Smooth muscle cell (in vitro differentiated cells): ENCODE measurements around the gene TSEN54. TPM values are rescaled to one million over a fixed set of nuclear protein-coding genes. Genes with fewer than 3 reads are reported as not detected.

Experiments
- DNase-seq: peaks from one replicate; lab custom pipeline; 2025; ENCODE audit not compliant: unreplicated experiment; lab: John Stamatoyannopoulos, UW
- H2AFZ ChIP-seq: fragments of 200-600 bp; sonication (generic); 2 replicates; pipeline ENCODE4 v1.6.0; 2016; ENCODE audit warnings: antibody characterized with exemption, low read depth, mild to moderate bottlenecking
- H3F3A ChIP-seq: fragments of 200-600 bp; sonication (generic); 2 replicates; pipeline ENCODE4 v1.6.0; 2017; ENCODE audit warnings: antibody characterized with exemption, low read depth
- H3K27ac ChIP-seq: fragments of 200-600 bp; sonication (generic); 2 replicates; pipeline ENCODE4 v1.5.1; 2016; ENCODE audit warnings: low read depth, mild to moderate bottlenecking
- H3K27me3 ChIP-seq: fragments of 200-600 bp; sonication (generic); 2 replicates; pipeline ENCODE4 v1.6.1; 2016; ENCODE audit warnings: low read depth, mild to moderate bottlenecking
- H3K36me3 ChIP-seq: fragments of 200-600 bp; sonication (generic); 2 replicates; pipeline ENCODE4 v1.5.1; 2016; ENCODE audit warnings: low read depth
- H3K4me1 ChIP-seq: fragments of 200-600 bp; sonication (generic); 2 replicates; pipeline ENCODE4 v1.5.1; 2016; ENCODE audit warnings: low read depth
- H3K4me2 ChIP-seq: fragments of 200-600 bp; sonication (generic); 2 replicates; pipeline ENCODE4 v1.6.0; 2016; ENCODE audit warnings: mild to moderate bottlenecking
- H3K4me3 ChIP-seq: fragments of 200-600 bp; sonication (generic); 2 replicates; pipeline ENCODE4 v1.5.1; 2016; ENCODE audit warnings: mild to moderate bottlenecking
- H3K79me2 ChIP-seq: fragments of 200-600 bp; sonication (generic); 2 replicates; pipeline ENCODE4 v1.6.0; 2016; ENCODE audit warnings: low read depth, mild to moderate bottlenecking
- H3K9ac ChIP-seq: fragments of 200-600 bp; sonication (generic); 2 replicates; pipeline ENCODE4 v1.6.0; 2016; ENCODE audit warnings: low read depth
- H3K9me3 ChIP-seq: fragments of 200-600 bp; sonication (generic); replicated peaks from 2 replicates; pipeline ENCODE4 v1.5.1; 2016; ENCODE audit warnings: low read depth
- H4K20me1 ChIP-seq: fragments of 200-600 bp; sonication (generic); 2 replicates; pipeline ENCODE4 v1.6.0; 2016; ENCODE audit warnings: low read depth
- CTCF ChIP-seq: fragments of 200-600 bp; sonication (generic); IDR thresholded peaks from 2 replicates; pipeline ENCODE4 v1.5.1; 2017; ENCODE audit warnings: borderline replicate concordance, mild to moderate bottlenecking, antibody characterized with exemption; ENCODE audit not compliant: insufficient read depth, poor library complexity, severe bottlenecking
- WGBS: methylation state at CpG from one replicate; pipeline ENCODE4 v1.1.7; 2016; ENCODE audit warnings: low lambda C conversion rate; 5-methylcytosine and 5-hydroxymethylcytosine counted together
- polyA plus RNA-seq: library from polyadenylated mRNA; unstranded; fragments of >200 nt; fragmentation: Nextera tagmentation; extraction: Ambion mirVana; gene quantifications from 2 replicates; pipeline ENCODE4 v1.2.1, GENCODE V29; 2016
- total RNA-seq: library from RNA; depleted of rRNA; stranded (reverse); fragments of >200 nt; gene quantifications from 2 replicates; pipeline ENCODE4 v1.2.3, GENCODE V29; 2014

TSEN54 gene
- total and polyA plus RNA-seq, 2 experiments from 2014 or later = 15.1 TPM

DNA sequence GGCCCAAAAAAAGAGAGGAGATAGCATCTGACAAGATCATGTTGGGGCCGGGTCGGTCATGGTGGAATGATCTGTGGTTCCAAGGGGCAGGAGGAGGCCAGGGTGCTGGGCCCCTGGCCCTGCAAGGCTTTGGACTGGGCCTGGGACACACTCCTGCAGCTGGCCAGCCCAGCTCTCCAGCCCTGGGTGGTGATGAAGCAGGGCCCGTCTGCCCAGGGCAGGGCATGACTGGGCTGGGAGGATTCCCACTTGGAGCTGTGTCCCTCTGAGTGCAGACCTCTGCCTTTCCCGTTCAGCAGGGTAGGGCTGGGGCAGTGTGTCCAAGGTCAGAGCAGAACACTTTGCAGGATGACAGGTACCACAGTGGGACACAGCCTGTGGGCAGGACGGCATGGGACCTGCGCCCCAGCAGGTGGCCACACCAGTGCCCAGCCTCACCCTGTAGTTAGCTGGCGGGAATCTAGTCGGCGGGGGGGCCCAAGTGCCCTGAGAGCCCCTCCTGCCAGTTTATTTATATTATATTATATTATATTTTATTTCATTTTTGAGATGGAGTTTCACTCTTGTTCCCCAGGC is 43.7 kb downstream of the TSEN54 start:
- 92% methylated on average over 9 of the region's 9 CpGs for WGBS
- Histone ChIP-seq H3K4me1 (no peaks in the 10 kb centered on the region), H3K4me2 (no peak overlapping the region), H3K9ac (no peak overlapping the region), H3K36me3 (no peaks in the 10 kb centered on the region), H3K27ac (no peak overlapping the region), H2AFZ (no peak overlapping the region), H3K27me3 (no peaks in the 10 kb centered on the region), H3F3A (no peaks in the 10 kb centered on the region), H3K4me3 (no peak overlapping the region), H3K9me3 (no peaks in the 10 kb centered on the region), H3K79me2 (no peaks in the 10 kb centered on the region), H4K20me1 (no peaks in the 10 kb centered on the region)
- no peak for TF ChIP-seq CTCF
- no peak for DNase-seq

GRCh38 chr17:75561927-75562603 is 45.7 kb downstream of the TSEN54 start:
- 86% methylated on average over 5 of the region's 5 CpGs for WGBS
- Histone ChIP-seq H3K4me1 (no peaks in the 10 kb centered on the region), H3K4me3 (no peak overlapping the region), H3K4me2 (no peak overlapping the region), H3K9ac (no peak overlapping the region), H3F3A (no peaks in the 10 kb centered on the region), H4K20me1 (no peaks in the 10 kb centered on the region), H3K27ac (no peak overlapping the region), H3K9me3 (no peaks in the 10 kb centered on the region), H2AFZ (no peak overlapping the region), H3K79me2 (no peaks in the 10 kb centered on the region), H3K27me3 (no peaks in the 10 kb centered on the region), H3K36me3 (no peaks in the 10 kb centered on the region)
- TF ChIP-seq CTCF = no peak
- no peak for DNase-seq

DNA sequence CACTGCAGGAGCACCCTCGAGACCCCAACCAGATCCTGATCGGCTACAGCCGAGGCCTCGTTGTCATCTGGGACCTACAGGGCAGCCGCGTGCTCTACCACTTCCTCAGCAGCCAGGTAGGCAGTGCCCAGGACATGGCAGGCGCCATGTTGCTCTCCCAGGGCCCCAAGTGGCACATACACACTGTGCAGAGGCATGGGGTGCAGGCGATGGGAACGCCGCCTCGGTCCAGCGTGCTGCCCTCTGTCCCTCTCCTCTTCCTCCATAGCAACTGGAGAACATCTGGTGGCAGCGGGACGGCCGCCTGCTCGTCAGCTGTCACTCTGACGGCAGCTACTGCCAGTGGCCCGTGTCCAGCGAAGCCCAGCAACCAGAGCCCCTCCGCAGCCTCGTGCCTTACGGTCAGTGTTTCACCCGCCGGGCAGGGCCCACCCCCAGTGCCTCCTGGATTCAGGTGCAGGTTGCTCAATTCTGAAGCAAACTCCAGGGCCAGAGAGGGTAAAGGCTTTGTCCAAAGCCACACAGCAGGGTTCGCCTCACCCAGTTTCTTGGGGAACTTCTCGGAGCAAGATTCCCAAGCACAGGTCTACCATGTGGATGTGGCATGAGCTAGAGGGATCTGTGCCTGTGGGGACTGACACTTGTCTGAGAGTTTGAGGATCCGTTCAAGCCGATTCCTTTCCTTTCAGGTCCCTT is 46.9 kb downstream of the TSEN54 start:
- Histone ChIP-seq H3K4me1 (no peaks in the 10 kb centered on the region), H3F3A (no peaks in the 10 kb centered on the region), H3K4me2 (no peak overlapping the region), H3K27me3 (no peaks in the 10 kb centered on the region), H4K20me1 (no peaks in the 10 kb centered on the region), H3K9me3 (no peaks in the 10 kb centered on the region), H3K4me3 (no peak overlapping the region), H2AFZ (no peak overlapping the region), H3K9ac (no peak overlapping the region), H3K27ac (no peak overlapping the region), H3K36me3 (no peaks in the 10 kb centered on the region), H3K79me2 (no peaks in the 10 kb centered on the region)
- 94% methylated on average over 28 of the region's 28 CpGs for WGBS
- DNase-seq = no peak
- TF ChIP-seq CTCF = no peak

- Histone ChIP-seq H2AFZ (no peak overlapping the region), H3K9me3 (no peaks in the 10 kb centered on the region)
Observed at GRCh38 chr17:75564195-75564594, 47.9 kb downstream of the TSEN54 start.

More at GRCh38 chr17:75564195-75564594, 47.9 kb downstream of the TSEN54 start:
- no peaks in the 10 kb centered on the region for H3K27me3 ChIP-seq
- no peak overlapping the region for H3K4me2 ChIP-seq
- H3F3A ChIP-seq = no peaks in the 10 kb centered on the region
- H3K4me3 ChIP-seq = no peak overlapping the region
- no peaks in the 10 kb centered on the region for H3K79me2 ChIP-seq
- no peaks in the 10 kb centered on the region for H3K4me1 ChIP-seq
- no peak overlapping the region for H3K9ac ChIP-seq
- no peak for DNase-seq
- H3K27ac ChIP-seq = no peak overlapping the region
- H3K36me3 ChIP-seq = no peaks in the 10 kb centered on the region
- H4K20me1 ChIP-seq = no peaks in the 10 kb centered on the region
- TF ChIP-seq CTCF = no peak
- 96% methylated on average over 11 of the region's 11 CpGs for WGBS
